SIG-M5 (cell line): ENCODE data around the gene GPAT3.
A peak's percentile ranks its signal among the peaks of the same experiment; 100 is the strongest.
"Not testable (repeated sequence)": the region's sequence is repeated elsewhere in the genome, so short reads cannot be mapped to it uniquely, and the experiment has no call there.

Experiments
- DNase-seq: peaks from one replicate; lab custom pipeline; 2025; lab: John Stamatoyannopoulos, UW

The GPAT3 gene

GRCh38 chr4:83552083-83552482 lies 16.2 kb downstream of the GPAT3 start:
- DNase-seq: no peak

DNA sequence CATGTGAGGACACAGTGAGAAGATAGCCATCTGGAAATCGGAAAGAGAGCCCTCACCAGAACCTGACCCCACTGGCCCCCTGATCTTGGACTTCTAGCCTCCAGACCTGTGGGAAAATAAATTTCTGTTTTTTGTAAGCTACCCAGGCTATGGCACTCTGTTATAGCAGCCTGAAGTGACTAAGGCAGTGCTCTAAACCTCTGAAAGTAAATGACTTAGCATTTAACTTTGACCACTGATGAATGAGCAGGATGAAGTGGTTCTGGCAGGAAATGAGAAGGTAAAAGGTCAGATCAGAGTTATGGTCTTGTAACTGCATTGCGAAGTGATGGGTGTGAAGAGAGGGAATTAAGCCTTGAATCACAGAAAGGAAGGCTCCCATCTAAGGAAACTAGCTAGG lies 17.0 kb downstream of the GPAT3 start:
- DNase-seq: no peak

GRCh38 chr4:83556006-83556707 lies 20.2 kb downstream of the GPAT3 start:
- DNase-seq: no peak

GRCh38 chr4:83556816-83557215 lies 20.9 kb downstream of the GPAT3 start:
- DNase-seq: no peak

DNA sequence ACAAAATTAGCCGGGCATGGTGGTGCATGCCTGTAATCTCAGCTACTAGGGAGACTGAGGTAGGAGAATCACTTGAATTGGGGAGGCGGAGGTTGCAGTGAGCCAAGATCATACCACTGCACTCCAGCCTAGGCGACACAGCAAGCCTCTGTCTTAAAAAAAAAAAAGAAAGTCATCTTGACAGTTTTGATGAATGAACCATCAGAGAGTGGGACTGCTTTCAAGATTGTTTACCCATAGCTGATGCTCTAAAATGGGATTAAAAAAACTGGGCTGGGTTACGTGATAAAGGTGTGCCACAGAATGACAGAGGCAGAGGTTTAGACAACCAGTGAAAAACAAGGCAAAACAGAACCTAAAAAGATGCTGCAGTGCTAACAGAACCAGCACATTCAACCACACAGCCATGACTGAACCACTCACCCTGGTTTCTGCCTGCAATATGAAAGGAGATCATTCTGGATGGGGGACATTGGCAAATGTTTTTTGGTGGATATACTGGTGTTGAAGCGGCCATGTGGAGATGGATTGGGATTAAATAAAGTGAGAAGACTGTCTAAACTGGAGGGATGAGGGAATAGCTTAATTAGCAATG lies 22.2 kb downstream of the GPAT3 start:
- no peak for DNase-seq

GRCh38 chr4:83558680-83559079 lies 22.8 kb downstream of the GPAT3 start:
- DNase-seq: peak; percentile 52

- no peak for DNase-seq
These were observed 24.6 kb downstream of the GPAT3 start for GRCh38 chr4:83560523-83560922.

GRCh38 chr4:83561381-83561780 lies 25.5 kb downstream of the GPAT3 start:
- DNase-seq: no peak

DNA sequence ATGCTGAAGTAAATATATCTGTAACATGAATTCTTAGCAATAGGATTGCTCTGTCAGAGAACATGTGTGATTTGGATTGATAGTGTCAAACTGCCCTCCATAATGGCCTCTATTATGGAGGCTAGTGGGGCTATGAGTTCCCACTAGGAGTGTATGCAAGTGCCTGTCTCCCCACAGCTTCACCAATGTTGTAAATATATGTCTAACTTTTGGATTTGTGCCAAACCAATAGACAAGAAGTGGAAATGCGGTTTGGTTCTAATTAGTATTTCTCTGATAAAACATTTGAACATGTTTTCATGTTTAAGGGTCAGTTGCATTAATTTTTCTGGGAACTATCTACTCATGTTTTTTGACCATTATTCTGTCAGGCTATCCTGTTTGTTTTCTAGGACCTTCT lies 28.1 kb downstream of the GPAT3 start:
- DNase-seq: no peak

- no peak for DNase-seq
These were observed 32.2 kb downstream of the GPAT3 start for GRCh38 chr4:83568062-83568461.

DNA sequence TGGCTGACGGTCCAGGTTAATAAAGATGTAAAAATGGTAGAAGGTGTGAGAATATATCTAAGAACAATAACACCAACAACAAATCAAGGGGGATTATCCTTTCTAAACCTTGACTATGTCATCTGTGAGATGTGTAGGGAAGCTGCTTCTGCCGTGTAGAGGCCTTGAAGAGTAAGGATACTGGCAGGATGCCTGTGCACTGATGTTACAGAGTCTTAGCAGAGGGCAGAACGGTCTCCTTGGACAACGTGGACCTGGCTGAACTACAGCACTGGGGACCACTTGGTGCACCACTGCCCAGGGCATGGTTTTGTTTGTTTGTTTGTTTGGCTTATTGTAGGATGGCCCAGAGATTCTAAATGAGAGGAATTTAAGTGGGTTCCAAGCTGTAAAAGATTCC lies 33.5 kb downstream of the GPAT3 start:
- DNase-seq: no peak

DNA sequence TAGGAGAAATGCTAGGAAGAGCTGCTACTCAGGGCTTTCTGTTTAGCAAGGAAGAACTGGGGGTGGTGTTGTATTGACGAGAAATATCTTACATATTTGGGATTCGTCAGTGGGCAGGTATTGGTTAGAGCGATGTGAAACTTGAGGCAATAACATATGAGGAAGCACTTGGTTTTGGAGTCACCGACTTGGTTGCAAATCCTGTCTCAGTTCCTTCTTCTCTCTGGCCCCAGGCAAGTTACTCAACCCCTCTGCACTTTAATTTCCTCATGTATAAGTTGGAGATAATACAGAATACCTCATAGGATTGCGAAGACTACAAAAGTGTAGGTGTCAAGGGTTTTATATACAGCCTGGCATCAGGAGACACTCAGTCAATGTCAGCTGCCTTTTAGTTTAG lies 34.1 kb downstream of the GPAT3 start:
- peak; percentile 97 for DNase-seq

- no peak for DNase-seq
These were observed 36.9 kb downstream of the GPAT3 start for GRCh38 chr4:83572848-83573247.

DNA sequence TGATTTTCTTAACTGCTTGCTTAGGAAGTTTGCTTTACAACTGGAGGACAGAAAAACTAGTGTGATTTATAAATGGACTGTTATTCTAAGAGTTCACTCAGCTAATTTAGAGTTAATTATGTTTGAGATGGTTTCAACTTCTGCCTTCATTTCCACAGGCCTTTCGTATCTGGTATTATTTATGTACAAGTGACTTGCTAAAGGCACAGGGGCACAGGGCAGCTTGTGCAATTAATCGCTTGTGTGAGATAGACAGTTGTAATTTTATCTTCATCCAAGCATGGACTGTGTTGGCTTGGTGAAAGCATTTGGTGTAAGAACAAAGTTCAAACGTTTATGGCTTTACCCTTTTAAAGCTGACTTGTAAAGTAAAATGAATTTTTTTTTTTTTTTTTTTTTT lies 38.3 kb downstream of the GPAT3 start:
- no peak for DNase-seq

DNA sequence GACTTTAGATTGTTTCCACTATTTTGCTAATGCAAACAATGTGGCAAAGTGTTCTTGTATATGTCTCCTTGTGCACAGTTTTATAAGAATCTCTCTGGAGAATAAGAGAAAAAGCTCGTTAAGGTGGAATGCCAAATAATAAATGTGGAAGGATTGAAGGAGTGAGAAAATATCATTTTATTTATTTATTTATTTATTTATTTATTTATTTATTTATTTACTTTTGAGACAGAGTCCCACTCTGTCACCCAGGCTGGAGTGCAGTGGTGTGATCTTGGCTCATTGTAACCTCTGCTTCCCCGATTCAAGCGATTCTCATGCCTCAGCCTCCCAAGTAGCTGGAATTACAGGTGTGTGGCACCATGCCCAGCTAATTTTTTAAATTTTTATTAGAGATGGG lies 40.3 kb downstream of the GPAT3 start:
- DNase-seq: not testable (repeated sequence)

DNA sequence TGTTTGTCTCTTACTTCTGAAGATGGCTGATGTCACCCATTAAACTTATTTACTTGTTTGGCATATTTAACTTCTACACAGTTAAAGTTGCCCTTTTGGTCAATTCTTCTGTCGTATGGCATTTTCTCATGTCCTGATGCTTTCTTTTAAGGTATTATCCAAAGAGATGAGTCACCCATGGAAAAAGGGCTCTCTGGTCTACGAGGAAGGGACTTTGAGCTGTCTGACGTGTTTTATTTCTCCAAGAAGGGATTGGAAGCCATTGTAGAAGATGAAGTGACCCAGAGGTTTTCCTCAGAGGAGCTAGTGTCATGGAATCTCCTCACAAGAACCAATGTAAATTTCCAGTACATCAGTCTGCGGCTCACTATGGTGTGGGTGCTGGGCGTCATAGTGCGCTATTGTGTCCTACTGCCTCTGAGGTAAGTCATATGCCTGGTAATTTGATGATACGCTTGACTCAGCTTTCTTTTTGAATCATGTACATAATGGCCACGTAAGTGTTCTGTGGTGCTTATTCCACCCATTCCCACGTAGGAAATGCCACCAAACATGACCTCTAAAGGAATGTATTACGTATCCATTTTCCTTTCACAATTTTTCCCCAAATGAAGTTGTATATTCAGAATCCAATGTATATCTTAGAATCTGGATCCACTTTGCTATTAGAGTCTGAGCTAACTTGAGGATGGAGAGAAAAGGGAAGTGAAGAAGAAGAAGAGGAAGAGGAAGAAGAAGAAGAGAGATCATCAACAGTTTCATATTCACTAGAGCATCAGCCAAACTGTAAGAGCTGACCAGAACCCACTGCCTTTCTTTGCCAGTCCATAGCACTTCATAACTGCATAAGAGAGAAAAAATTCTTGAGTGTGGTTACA lies 45.7 kb downstream of the GPAT3 start:
- peak; percentile 64 for DNase-seq

DNA sequence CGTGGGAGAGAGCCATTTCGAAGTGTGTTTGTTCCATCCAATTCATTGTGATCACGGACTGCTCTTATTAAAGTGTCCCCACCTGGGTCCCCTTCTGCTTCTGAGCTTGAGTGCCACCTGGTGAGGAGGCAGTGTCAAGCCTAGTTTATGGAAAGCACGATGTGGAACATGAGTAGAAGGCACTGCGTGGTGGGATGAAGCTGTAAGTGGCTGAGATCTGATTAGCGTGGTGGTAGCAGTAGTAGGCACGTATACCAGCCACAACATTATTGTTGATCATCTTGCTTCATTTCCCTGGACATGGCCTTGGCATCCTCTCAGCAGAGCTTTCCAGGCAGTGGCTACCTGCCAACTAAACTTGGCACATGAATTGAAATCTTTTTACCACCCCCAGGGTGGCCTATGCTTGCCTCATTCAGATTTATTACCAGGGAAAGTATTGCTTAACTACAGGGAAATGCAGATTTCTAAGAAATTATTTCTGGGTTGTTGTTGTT lies 46.4 kb downstream of the GPAT3 start:
- no peak for DNase-seq

DNA sequence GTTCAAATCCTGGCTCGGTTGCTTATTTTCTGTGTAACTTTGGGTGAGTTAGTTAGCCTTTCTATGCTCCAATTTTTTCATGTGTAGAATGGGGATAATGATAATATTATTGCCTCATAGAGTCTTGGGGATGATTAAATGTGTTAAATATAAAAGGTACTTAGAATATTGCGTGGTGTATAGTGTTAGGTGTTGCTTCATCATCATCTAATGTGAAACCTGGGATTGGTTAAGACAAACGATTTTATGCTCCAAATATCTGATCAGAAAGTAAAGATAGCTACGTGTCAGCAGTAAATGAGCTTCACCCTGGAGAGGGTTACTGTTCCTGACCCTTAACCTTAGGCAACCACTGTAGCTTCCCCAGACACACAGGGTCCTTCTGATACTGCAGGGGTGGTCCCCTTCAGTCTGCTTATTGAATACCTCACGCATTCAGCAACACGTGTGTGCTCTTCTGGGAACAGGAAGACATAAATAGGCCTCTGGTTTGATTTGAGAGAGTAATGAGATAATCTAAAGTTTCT lies 50.1 kb downstream of the GPAT3 start:
- DNase-seq: no peak

DNA sequence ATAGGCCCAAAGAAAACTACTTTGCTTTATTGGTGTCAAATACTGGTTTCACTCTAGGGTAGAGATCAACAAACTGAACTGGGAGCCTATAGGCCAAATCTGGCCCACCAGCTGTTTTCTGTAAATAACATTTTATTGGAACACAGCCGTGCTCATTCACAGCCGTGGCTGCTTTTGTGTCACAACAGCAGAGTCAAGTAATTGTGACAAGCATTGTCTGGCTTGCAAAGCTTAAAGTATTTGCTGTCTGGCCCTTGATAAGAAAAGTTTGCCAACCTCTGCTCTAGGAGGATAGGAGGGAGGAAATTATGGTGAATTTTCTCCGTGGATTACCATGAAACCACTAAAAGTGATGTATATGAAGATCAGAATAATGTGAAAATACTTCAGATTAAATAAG lies 53.4 kb downstream of the GPAT3 start:
- DNase-seq: no peak

DNA sequence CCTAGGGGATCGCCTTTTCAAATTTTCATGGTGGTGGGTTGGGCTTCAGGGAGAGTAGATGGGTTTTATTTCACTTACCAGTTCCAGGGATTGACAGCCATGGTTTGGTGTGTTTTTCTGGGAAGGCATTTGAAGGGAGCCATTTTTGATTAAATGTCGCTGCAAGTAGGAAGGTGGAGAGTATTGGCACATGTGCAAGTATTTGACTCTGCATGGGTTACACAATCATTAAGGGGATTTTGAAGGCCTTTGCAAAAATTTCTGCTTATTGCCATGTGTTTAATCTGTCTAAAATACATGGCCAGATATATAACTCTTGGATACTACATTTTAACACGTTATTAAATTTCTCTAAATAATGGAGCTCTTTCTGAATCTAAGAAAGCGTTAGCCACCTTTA lies 55.1 kb downstream of the GPAT3 start:
- DNase-seq: no peak

- no peak for DNase-seq
These were observed 55.8 kb downstream of the GPAT3 start for GRCh38 chr4:83591730-83592129.

DNA sequence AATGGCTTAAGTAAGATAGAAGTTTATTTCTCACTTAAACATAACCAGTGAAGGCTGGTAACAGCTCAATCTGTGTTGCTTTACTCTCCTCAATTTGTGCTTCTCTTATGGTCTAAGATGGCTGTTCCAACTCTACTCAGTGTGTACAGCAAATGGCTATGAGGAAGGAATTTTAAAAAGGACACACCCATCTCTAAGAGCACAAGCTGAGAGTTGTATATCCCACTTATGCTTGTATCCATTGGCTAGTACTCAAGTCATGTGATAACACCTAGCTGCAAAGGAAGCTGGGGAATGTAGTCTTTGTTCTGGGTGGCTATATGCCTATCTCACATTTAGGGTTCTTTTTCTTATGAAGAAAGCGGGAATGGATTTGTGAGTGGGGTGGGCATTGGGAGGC lies 63.3 kb downstream of the GPAT3 start:
- DNase-seq: no peak

DNA sequence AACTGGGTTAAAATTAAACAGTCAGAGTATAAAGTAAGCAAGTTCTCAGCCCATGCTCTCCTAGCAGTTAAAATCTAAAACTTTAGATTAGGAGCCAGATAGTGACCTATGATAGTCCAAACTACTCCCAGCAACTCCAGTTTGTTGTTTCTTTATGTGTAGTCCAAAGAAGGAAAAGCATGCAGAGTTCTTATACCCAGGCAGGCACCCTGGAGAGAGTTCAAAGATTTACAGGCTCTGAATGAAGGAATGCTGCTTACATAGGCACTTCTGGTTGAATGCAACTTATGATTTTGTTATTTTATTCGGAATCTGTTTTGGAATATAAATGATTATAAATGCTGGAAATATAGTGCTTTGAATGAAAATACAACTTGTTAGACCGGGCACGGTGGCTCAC lies 67.2 kb downstream of the GPAT3 start:
- no peak for DNase-seq
